Measurements from ENCODE around the gene NFE2. TPM values are rescaled to one million over a fixed set of nuclear protein-coding genes. Genes with fewer than 3 reads are reported as not detected.
A peak's percentile ranks its signal among the peaks of the same experiment; 100 is the strongest.

NFE2 gene
- total RNA-seq, 1 donor from 2014 or later: 0.71 TPM

DNA sequence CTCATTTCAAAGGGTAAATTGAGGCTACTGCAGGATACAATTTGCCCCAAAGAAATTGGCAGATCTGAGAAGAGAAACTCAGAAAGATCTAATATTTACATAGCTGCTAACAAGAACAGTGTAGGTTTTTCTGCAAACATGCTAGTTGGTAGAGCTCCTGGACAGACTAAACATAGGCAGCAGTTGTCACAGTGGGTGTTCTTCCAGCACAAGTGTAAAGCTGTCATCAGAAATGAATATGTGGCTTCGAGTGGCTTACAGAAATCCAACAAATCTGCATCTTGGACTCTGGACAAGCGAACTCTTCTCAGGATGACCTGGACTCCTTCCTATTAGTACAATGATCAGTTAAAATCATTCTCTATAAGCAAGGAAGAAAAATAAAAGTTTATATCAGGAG, 26.8 kb downstream of the NFE2 start:
- intact Hi-C loops (cut with micrococcal nuclease): no loop called here
- peaks cover 43% of the 10 kb centered on the region for H3K4me1 ChIP-seq
- no peaks in the 10 kb centered on the region for H3K27me3 ChIP-seq (ENCODE audit: low read depth)
- TF ChIP-seq CTCF (IDR thresholded peaks at IDR 0.05; ENCODE audit: borderline replicate concordance): no peak
- H3K9me3 ChIP-seq (replicated peaks): no peaks in the 10 kb centered on the region
- no peak overlapping the region for H3K4me3 ChIP-seq
- no peak for DNase-seq
- H3K27ac ChIP-seq (replicated peaks): peak overlapping the region; percentile 43
- H3K36me3 ChIP-seq: peaks cover 12% of the 10 kb centered on the region

DNA sequence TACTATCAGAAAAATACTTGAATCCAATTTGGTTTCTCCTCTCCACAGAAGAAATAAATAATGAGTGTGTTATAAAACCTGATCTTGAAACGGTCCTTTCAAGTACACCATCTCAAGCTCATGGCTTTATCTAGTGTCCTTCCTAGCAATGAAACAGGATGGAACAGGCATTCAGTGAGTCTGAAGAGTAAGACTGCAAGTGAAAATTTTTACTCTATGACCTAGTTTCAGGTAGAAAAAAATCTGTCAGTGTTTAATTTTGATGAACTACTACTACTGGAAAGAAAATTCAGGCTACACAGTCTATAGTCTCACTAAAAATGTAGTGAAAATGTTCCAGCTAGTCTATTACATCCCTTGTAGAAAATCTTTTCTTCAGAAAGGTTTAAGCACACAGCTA, 28.6 kb downstream of the NFE2 start:
- Histone ChIP-seq H3K36me3 (peaks cover 12% of the 10 kb centered on the region), H3K27ac (replicated peaks) (no peak overlapping the region), H3K9me3 (replicated peaks) (no peaks in the 10 kb centered on the region), H3K27me3 (ENCODE audit: low read depth) (no peaks in the 10 kb centered on the region), H3K4me3 (no peak overlapping the region), H3K4me1 (peaks cover 26% of the 10 kb centered on the region)
- no peak for TF ChIP-seq CTCF (IDR thresholded peaks at IDR 0.05; ENCODE audit: borderline replicate concordance)
- no peak for DNase-seq
- intact Hi-C loops (cut with micrococcal nuclease): no loop called here

DNA sequence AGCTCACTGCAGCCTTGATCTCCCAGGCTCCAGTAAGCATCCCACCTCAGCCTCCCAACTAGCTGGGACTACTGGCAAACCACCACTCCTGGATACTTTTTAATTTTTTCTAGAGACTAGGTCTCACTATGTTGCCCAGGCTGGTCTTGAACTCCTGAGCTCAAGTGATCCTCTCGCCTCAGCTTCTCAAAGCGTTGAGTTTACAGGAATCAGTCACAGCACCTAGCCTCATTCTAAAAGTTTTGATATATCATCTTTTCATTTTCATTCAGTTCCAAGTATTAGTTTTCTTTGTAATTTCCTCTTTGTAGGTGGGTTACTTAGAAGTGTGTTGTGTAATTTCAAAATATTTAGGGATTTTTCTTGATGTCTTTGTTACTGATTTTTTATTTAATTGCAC, 30.5 kb downstream of the NFE2 start:
- H3K36me3 ChIP-seq: peaks cover 12% of the 10 kb centered on the region
- H3K27me3 ChIP-seq (ENCODE audit: low read depth): no peaks in the 10 kb centered on the region
- H3K4me1 ChIP-seq: peaks cover 24% of the 10 kb centered on the region
- no peaks in the 10 kb centered on the region for H3K9me3 ChIP-seq (replicated peaks)
- DNase-seq: no peak
- intact Hi-C loops (cut with micrococcal nuclease): no loop called here
- no peak overlapping the region for H3K4me3 ChIP-seq
- H3K27ac ChIP-seq (replicated peaks): no peak overlapping the region
- no peak for TF ChIP-seq CTCF (IDR thresholded peaks at IDR 0.05; ENCODE audit: borderline replicate concordance)

- peaks cover 15% of the 10 kb centered on the region for H3K4me1 ChIP-seq
- no peaks in the 10 kb centered on the region for H3K9me3 ChIP-seq (replicated peaks)
- H3K36me3 ChIP-seq: no peaks in the 10 kb centered on the region
- TF ChIP-seq CTCF (IDR thresholded peaks at IDR 0.05; ENCODE audit: borderline replicate concordance): no peak
- H3K27ac ChIP-seq (replicated peaks): no peak overlapping the region
- no peaks in the 10 kb centered on the region for H3K27me3 ChIP-seq (ENCODE audit: low read depth)
- intact Hi-C loops (cut with micrococcal nuclease): no loop called here
- no peak for DNase-seq
- H3K4me3 ChIP-seq: no peak overlapping the region
Measured at GRCh38 chr12:54266852-54267251, 34.0 kb downstream of the NFE2 start.

- intact Hi-C loops (cut with micrococcal nuclease): no loop called here
- Histone ChIP-seq H3K4me3 (no peak overlapping the region), H3K27ac (replicated peaks) (no peak overlapping the region), H3K27me3 (ENCODE audit: low read depth) (no peaks in the 10 kb centered on the region), H3K9me3 (replicated peaks) (no peaks in the 10 kb centered on the region), H3K4me1 (peaks cover 25% of the 10 kb centered on the region), H3K36me3 (no peaks in the 10 kb centered on the region)
- no peak for TF ChIP-seq CTCF (IDR thresholded peaks at IDR 0.05; ENCODE audit: borderline replicate concordance)
- no peak for DNase-seq
Measured at GRCh38 chr12:54265364-54265812, 35.4 kb downstream of the NFE2 start.
